NCI-H2196 (cell line): ENCODE measurements around the gene IZUMO4.

Experiments
- DNase-seq: peaks from one replicate; lab custom pipeline; 2025; ENCODE audit not compliant: unreplicated experiment; lab: John Stamatoyannopoulos, UW

IZUMO4 gene

DNA sequence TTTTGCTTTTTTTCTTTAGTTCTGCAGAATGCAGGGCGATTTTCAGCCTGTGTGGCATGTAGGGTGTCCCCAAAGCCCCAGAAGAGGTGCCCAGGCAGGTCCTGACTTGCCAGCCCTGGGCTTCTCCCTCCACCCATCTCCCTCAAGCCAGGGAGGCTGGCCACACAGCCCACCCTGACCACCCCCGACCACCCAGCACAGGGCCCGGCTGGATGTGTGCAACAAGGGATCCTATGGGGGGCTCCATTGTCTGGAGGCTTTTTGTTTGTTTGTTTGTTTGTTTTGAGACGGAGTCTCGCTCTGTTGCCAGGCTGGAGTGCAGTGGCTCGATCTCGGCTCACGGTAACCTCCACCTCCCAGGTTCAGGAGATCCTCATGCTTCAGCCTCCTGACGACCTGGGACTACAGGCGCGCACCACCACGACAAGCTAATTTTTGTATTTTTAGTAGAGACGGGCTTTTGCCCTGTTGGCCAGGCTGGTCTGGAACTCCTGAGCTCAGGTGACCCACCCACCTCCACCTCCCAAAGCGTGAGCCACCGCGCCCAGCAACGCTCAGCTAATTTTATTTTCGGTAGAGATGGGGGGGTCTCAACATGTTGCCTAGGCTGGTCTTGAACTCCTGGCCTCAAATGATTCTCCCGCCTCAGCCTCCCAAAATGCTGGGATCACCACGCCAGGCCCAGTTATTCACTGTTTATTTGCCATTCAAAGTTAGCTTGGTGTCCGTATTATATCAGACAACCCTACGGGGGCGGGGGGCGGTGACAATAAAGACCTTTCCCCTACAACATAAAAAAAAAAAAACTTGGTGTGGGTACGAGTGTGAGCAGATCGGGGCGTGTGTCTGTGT, 37.9 kb upstream of the IZUMO4 start:
- no peak for DNase-seq

DNA sequence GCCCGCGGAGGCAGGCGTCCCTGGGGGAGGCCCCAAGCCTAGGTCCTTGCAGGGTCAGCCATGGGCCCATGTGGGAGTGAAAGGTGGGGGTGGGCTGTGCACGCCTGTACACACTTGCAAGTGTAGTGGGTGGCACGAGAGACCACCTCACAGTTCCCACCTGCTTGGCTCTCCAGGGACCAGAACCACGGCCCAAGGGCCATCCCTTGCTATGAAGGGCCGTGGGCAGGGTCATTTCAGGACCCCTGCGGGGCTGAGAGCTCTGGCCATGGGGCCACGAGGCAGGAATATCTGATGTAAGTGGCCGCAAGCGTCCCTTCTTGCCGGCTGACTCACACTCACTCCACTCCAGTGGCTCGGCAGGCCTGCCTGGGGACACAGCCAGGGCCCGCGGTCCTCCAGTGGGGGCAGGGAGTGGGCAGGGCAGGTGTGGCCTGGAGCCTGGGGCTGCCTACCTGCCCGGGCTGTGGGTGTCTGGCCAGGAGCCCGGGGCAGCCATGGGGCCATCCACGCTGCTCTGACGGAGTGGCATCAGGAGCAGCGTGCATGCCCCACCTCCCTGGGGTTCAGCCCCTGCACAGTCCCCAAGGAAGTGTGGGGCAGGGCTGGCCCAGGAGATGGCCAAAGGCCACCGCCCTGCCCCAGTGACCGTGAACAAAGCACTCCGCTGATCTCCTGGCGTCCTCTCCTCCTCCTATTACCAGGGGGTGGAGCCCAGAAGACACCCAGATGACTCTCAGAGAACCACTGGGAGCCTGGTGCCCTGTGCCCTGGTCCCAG, 37.1 kb upstream of the IZUMO4 start:
- DNase-seq: peak; percentile 84

DNA sequence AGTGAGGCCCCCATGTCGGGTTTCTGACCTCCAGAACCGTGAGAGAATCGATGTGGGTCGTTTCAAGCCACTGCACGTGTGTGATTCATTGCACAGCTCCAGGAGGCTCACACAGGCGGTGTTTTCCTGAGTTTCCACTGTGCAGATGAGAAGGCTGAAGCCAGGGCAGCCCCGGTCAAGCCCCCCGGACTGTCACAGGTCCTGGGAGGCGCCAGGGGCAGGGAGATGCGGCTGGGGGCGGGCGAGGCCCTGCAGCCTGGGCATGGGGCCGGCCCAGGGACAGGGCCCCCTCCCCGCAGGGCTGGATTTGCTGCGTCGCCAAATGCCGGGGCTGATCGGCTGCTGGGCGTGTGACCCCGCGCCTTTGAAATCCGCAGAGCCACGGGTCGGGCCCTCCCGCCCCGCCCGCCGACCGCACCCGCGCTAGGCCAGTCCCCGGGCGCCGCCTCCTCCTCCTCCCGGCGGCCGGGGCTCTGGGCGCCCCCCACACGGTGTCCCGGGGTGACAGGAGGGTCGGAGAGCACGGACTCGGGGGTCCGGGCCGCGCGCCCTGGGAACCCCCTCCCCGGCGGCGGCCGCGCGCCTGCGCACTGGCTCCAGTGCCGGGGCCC, 35.7 kb upstream of the IZUMO4 start:
- peak; percentile 64 for DNase-seq

DNA sequence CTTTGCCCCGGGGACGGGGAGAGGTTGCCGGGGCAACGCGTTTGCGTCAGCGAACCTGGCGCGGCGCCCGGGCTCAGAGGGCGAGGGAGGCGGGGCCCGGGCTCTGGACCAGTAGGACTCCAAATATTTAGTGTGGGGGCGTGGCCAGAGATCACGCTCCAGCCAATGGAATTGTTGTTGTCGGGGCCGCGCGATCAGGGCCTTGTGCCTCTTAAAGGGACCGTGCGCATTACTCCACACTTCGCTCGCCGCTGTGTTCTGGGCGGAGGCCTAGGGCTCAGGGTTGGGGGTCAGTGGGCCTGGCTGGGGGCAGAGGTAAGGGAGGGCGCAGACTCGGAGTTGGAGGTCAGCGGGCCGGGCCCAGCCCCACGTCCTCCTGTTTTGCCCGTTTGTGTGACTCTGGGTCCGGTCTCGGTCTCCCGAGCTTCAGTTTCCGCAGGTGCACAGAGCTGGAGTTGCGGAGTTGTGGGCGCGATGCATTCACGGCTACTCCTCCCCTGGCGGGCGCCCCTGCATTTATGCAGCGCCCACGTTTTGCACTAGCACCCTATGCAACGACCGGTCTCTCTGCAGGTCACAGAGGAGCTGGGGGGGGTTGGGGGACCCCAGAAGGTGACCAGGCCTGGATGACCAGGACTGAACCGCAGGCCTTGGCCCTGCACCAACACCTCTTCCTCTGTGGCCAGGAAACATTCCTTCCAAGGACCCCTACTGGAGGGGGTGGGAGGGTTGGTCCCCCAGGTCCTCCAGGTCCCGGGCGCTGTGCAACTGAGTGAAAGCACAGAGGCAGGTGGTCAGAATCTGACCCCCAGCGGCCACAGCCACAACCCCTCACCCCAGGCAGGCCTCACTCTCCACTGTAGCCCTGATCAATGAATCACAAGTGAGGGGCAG, 35.0 kb upstream of the IZUMO4 start:
- peak; percentile 99 for DNase-seq

DNA sequence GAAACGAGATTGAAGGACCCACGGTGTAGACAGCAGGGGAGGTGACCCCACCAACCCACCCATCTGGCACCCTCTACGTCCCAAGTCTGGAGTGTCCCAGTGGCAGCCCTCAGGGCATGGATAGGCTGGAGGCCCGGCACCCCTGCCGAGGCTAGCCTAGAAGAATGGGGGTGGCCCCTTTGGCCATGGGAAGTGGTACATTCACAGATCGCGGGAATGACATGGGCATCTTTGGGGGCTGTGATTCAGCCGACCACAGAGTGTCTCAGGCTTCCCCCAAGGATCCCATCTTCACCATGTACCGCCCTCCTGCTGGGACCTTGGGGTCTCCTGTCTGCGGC, 34.4 kb upstream of the IZUMO4 start:
- no peak for DNase-seq

DNA sequence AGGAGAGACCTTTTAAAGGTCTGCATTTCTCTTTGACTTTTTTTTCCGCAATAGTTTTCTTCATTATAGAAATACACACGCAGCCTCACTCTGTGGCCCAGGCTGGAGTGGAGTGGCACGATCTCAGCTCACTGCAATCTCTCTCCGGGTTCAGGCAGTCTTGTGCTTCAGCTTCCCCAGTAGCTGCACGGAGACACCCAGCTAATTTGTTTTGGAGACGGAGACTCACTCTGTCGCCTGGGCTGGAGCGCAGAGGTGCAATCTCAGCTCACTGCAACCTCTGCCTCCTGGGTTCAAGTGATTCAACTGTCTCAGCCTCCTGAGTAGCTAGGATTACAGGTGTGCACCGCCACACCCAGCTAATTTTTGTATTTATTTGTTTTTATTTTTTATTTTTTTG, 33.9 kb upstream of the IZUMO4 start:
- DNase-seq: no peak

DNA sequence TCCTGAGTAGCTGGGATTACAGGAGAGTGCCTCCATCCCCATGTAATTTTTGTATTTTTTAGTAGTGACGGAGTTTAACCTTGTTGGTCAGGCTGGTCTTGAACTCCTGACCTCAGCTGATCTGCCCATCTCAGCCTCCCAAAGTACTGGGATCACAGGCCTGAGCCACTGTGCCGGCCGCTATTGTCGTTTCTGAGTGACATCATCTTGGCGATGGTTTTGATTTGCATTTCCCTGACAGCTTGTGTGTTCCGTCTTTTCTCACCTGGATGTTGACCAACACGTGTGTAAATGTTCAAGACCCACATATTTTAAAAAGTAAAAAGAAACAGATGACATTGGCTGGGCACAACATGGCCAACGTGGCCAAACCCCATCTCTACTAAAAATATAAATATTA, 32.9 kb upstream of the IZUMO4 start:
- DNase-seq: no peak

DNA sequence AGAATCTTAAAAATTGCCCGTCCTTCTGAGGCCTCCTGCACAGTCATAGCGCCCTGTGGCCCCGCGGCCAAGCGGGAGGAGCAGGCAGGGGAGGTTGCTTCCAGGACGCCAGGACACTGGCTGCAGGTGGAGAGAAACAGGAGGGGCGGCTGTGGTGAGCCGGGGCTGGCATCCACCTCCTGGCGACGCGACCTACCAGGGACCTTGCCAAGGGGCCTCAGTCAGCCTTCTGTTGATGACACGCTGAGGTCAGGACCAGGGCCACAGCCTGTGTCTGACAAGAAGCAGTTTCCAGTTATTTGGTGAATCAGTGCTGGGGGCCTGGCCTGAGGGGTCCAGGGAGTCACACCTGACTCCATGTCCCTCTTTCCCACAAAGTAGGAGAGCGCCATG, 32.3 kb upstream of the IZUMO4 start:
- DNase-seq: no peak

DNA sequence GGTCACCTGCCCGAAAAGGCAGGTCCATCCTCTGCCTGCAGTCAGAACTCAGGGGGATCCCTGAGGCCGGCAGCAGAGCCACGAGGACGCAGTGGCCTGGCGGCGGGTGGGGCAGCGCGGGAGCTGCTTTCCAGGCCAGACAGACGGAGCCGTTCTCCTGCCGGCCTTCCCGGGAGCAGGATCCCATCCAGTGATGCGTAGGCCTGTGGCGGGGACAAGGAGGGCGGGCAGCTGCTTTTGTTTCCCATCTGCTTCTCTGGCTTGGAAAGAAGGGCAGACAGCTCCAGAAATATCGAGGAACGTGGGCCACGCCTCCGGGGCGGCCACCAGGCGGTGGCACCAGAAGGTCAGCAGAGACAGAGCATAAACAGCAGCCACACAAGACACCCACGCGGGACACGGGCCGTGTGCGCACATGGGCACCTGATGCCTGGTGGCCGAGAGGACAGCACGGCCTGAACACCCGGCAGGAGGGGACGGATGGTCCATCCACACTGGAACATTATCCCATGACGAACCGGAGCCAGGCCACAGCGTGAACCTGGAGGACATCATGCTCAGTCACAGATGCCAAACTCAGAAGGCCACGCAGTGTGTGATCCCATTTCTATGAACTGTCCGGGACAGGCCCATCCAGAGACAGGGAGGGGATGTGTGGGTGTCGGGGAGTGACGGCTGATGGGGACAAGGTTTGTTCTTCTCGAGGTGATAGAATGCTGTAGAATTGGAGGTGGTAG, 31.8 kb upstream of the IZUMO4 start:
- DNase-seq: no peak

DNA sequence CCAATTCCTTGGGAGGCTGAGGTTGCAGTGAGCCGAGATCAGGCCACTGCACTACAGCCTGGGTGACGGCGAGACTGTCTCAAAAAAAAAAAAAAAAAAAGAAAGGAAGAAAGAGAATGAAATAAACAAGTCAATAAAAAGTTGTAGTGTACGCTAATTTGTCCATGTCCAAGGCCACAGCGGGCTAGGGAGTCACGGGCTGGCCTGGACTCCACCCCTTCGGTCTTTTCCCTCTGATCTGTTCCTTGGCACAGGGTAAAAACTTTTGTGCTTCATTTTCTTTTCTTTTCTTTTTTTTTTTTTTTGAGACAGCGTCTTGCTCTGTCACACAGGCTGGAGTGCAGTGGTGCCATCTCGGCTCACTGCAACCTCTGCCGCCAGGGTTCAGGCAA, 26.3 kb upstream of the IZUMO4 start:
- no peak for DNase-seq

DNA sequence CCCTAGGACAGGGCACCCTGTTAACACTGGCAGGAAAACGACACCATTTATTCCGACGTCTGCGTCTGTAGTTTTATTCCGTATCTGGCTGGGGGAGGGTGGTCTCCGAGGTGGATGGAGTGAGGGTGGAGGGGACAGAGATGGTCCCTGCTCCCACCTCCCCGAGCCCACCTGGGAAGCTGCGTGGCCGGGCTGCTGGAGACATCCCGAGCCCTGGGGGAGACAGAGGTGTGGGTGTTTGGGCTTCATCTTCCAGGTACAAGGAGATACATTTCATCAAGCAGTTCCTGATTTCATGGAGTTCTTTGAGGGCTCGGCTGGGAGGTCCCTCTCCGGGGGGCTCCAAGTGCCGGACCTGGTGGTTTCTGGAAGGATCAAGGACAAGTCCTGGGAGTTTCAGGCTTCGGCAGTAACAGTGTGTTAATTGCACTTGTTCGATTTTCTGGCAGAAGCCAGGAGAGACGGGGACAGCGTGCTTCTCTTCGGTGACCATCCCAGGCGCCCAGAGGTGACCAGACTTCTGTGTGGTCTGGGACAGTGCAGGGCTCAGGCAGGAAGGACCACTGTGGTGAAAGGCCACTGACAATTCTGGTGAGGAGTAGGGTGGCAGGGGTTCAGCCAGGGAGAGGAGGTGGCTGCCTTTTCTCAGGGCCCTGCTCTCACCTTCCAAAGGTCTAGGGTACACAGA, 25.6 kb upstream of the IZUMO4 start:
- DNase-seq: no peak

DNA sequence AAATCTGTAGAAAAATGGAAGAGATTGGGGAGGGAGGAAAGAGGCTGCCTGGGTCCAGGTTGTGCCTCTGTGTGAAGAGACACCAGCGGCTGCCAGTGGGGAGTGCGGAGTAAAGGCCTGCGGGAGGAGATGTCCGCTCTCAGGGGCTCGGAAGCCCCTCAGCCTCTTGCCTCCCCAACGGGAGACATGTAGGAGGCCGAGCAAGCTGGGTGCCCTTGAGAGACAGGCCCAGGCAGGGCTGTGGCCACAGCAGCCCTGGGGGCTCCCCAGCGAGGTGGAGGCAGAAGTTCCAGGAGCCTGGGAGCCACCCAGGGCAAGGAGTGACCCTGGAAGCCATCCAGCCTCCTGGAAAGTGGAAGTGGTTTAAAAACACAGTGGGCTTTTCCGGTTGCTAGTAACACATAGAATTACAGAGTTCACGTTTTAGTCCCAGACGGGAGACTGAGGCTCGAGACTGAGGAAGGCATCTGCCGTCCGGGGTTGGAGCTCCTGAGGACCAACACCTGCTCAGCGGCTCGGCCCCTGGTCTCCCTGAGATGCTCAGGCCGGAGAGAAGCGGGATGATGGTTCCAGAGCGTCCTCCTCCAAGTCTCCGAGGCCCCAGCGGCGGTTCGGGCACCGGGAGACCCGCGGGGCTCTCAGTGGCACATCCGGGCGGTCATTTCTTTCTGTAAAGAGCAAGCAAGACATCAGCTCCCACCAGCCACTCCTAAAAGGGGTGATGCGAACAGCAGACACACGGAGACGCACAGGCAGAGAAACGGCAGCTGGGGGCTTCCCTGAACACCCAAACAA, 23.8 kb upstream of the IZUMO4 start:
- no peak for DNase-seq

DNA sequence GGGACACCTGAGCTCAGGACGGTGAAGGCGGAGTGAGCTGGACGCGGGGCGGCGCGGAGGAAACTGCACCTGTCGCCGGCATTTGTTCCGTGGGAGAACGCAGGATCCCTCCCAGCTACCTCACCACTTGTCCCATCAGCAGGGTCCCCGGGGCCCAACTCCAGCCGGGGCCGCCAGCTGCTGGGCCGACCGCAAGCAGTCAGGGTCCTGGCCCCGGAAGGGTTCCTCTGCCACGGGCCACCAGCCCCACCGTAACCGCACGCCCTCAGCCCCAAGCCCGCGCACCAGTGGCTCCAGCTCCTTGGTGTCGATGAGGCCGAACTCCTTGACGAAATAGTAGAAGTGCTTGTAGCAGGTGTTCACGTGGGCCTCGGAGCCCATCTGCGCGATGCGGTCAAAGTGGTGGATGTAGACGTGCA, 20.2 kb upstream of the IZUMO4 start:
- DNase-seq: no peak

DNA sequence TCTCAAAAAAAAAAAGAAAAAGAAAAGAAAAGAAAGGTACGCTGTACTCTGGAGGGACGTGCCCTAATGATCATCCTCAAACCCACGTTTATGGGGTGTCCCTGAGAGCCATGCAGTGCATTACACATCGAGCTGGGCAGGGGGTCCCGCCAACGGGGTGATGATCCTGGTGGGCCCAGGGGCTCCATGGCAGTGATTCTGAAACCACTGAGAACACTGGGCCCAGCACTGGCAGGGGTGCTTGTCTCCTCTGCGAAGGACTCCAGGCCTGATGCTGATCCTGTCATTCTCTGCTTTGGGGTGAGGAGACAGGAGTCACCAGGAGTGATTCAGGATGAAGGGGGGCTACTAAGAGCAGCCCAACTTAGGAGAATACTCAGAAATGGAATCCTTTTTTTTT, 19.3 kb upstream of the IZUMO4 start:
- DNase-seq: no peak

DNA sequence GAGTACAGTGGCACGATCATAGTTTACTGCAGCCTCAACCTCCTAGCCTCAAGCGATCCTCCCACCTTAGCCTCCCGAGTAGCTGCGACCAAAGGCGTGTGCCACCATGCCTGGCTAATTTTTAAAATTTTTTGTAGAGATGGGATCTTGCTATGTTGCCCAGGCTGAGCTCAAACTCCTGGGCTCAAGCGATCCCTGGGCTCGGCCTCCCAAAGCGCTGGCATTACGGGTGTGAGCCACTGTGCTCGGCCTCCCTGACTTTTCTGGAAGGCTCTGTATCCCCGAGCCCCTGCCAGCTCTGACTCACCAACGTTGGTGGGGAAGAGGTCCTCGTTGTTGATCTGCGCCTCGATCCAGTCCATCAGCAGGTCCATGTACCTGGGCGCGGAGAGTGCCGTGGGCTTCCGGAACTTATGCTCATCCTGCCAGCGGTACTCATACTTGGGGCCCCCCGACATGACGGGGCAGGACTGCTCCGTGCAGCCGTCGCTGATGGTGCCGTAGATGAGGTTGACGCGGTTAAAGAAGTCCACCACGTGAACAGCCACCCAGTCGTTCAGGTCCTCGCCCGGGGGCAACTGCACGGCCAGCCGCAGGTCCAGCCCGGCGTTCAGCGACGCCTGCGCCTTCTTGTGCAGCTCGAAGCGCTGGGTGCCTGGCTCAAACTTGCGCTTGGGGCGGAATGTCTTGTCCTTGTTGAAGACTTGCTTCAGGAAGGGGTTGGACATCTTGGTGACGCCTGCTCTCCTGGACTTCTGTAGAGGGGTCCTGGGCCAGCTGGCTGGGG, 18.7 kb upstream of the IZUMO4 start:
- no peak for DNase-seq

DNA sequence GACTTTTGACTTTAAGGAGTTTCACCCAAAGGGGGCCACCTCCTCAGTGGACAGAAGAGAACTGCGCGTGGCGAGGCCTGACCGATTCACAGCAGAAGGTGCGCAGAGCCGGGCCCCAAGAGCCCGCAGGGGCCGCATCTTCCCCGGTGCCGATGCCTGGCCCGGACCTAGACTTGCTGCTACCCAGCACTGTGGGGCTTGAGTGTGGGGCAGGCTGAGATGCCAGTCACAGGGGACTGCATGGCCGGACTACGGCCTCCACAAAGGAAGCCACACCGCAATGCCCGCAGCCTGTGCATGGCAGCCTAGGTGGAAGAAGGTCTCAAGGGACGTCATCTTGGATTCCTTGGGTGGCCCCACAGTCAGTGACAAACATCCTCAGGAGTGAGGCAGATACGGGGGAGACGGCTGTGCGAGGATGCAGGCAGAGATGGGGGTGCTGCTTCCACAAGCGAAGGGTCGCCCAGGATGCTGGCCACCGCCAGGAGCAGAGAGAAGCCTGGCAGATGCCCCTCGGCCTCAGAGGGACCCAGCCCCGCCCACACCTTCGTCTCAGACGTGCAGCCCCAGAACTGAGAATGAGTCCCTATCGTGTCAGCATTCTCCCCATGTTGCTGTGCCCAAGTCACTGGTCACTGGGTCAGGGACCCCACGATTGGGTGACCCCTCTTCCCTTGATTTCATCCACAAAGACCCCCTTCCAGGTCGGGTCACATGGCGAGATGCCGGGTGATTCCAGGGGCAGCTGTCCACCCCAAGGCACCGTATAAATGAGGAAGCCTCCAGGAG, 17.4 kb upstream of the IZUMO4 start:
- DNase-seq: no peak

DNA sequence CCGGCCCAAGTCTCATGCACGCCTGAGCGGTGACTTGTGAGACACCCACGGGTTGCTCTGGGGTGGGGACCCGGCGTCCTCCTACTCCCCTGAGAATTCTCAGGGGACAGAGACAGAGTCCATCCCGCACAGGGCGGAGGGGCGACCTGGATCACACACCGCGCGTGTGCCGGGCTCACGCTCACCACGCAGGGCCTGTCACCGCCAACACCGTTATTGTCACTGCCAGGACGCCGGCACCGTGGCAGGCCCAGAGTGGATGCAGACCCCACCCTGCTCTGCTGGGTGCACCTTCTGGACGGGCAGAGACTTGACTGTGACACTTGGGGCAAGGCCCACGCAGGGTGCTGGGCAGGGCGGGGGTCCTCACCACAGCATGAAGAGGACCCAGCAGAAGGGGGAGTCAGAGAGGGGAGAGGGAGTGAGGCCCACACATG, 16.8 kb upstream of the IZUMO4 start:
- no peak for DNase-seq
